Osteocyte (in vitro differentiated cells): ENCODE results near the gene ZNF277. TPM values are rescaled to one million over a fixed set of nuclear protein-coding genes. Genes with fewer than 3 reads are reported as not detected.

Experiments
- DNase-seq: peaks from one replicate; pipeline ENCODE4 v3.0.0; 2021; ENCODE audit warnings: mixed read lengths; ENCODE audit not compliant: unreplicated experiment; ENCODE audit errors: extremely low spot score
- H3K27ac Mint-ChIP-seq: one replicate; pipeline ENCODE4 v1.8.0; 2021; ENCODE audit warnings: mild to moderate bottlenecking, mixed read lengths; ENCODE audit not compliant: unreplicated experiment
- H3K27me3 Mint-ChIP-seq: one replicate; pipeline ENCODE4 v1.8.0; 2021; ENCODE audit warnings: mixed read lengths; ENCODE audit not compliant: unreplicated experiment
- H3K36me3 Mint-ChIP-seq: one replicate; pipeline ENCODE4 v1.8.0; 2021; ENCODE audit warnings: mixed read lengths; ENCODE audit not compliant: unreplicated experiment
- H3K4me1 Mint-ChIP-seq: one replicate; pipeline ENCODE4 v1.8.0; 2021; ENCODE audit warnings: mixed read lengths; ENCODE audit not compliant: unreplicated experiment
- H3K4me3 Mint-ChIP-seq: one replicate; pipeline ENCODE4 v1.8.0; 2021; ENCODE audit warnings: mild to moderate bottlenecking, moderate library complexity, mixed read lengths; ENCODE audit not compliant: unreplicated experiment
- H3K9me3 Mint-ChIP-seq: one replicate; pipeline ENCODE4 v1.8.0; 2021; ENCODE audit warnings: mixed read lengths; ENCODE audit not compliant: unreplicated experiment
- CTCF ChIP-seq: fragments of 200-600 bp; sonication (generic); IDR thresholded peaks from 2 replicates; pipeline ENCODE4 v1.5.0; 2021; ENCODE audit warnings: antibody characterized with exemption, mild to moderate bottlenecking, moderate library complexity
- total RNA-seq: library from RNA; stranded (reverse); gene quantifications from 2 replicates; pipeline ENCODE4 v1.2.1, GENCODE V29; 2021

Gene ZNF277
- total RNA-seq, 1 donor from 2014 or later, result 28.1 TPM

GRCh38 chr7:112214268-112214667, 7.8 kb downstream of the ZNF277 start:
- H3K9me3 Mint-ChIP-seq, result no peaks in the 10 kb centered on the region
- no peak overlapping the region for H3K27ac Mint-ChIP-seq
- H3K36me3 Mint-ChIP-seq, result no peaks in the 10 kb centered on the region
- H3K4me3 Mint-ChIP-seq, result no peak overlapping the region
- no peak for TF ChIP-seq CTCF
- peaks cover 40% of the 10 kb centered on the region for H3K4me1 Mint-ChIP-seq
- DNase-seq, result no peak
- no peaks in the 10 kb centered on the region for H3K27me3 Mint-ChIP-seq

- Mint-ChIP-seq H3K27me3 (no peaks in the 10 kb centered on the region), H3K9me3 (no peaks in the 10 kb centered on the region), H3K4me1 (peaks cover 40% of the 10 kb centered on the region), H3K4me3 (no peak overlapping the region), H3K36me3 (no peaks in the 10 kb centered on the region), H3K27ac (peak overlapping the region; percentile 59)
- no peak for DNase-seq
- peak; percentile 28 for TF ChIP-seq CTCF
Measured at GRCh38 chr7:112214883-112215282, 8.4 kb downstream of the ZNF277 start.

GRCh38 chr7:112215787-112216186, 9.3 kb downstream of the ZNF277 start:
- Mint-ChIP-seq H3K4me3 (no peak overlapping the region), H3K36me3 (no peaks in the 10 kb centered on the region), H3K4me1 (peaks cover 44% of the 10 kb centered on the region), H3K27ac (peak overlapping the region; percentile 59), H3K9me3 (no peaks in the 10 kb centered on the region), H3K27me3 (no peaks in the 10 kb centered on the region)
- DNase-seq, result no peak
- TF ChIP-seq CTCF, result no peak

GRCh38 chr7:112220877-112221434, 14.5 kb downstream of the ZNF277 start:
- DNase-seq, result no peak
- peaks cover 17% of the 10 kb centered on the region for H3K4me1 Mint-ChIP-seq
- H3K36me3 Mint-ChIP-seq, result peaks cover 2% of the 10 kb centered on the region
- no peaks in the 10 kb centered on the region for H3K9me3 Mint-ChIP-seq
- TF ChIP-seq CTCF, result no peak
- H3K27me3 Mint-ChIP-seq, result no peaks in the 10 kb centered on the region
- no peak overlapping the region for H3K27ac Mint-ChIP-seq
- H3K4me3 Mint-ChIP-seq, result no peak overlapping the region

GRCh38 chr7:112223310-112223709, 16.8 kb downstream of the ZNF277 start:
- Mint-ChIP-seq H3K36me3 (peaks cover 5% of the 10 kb centered on the region), H3K27me3 (no peaks in the 10 kb centered on the region), H3K27ac (no peak overlapping the region), H3K4me3 (no peak overlapping the region), H3K4me1 (peaks cover 11% of the 10 kb centered on the region), H3K9me3 (no peaks in the 10 kb centered on the region)
- DNase-seq, result no peak
- TF ChIP-seq CTCF, result no peak
